GM19328 (cell line): ENCODE data around the gene FAM236B.
"Not testable (repeated sequence)": the region's sequence is repeated elsewhere in the genome, so short reads cannot be mapped to it uniquely, and the experiment has no call there.

Experiments
- ATAC-seq: cut with Tn5 transposase; IDR thresholded peaks from one replicate; pipeline ENCODE4 v1.9.1; 2021; ENCODE audit warnings: mild to moderate bottlenecking, moderate library complexity; ENCODE audit not compliant: unreplicated experiment

FAM236B gene

GRCh38 chrX:72782560-72782959 is at the start of gene FAM236B:
TSS of gene FAM236B (minus strand) at chrX:72782660. CDS start at chrX:72782560, 100 bp downstream.
- not testable (repeated sequence) for ATAC-seq

- not testable (repeated sequence) for ATAC-seq
Observed at GRCh38 chrX:72830701-72831100, 48.2 kb upstream of the FAM236B start.

- not testable (repeated sequence) for ATAC-seq
Observed at GRCh38 chrX:72808110-72808509, 25.6 kb upstream of the FAM236B start, which contains the start of gene FAM236D. TSS of gene FAM236D (minus strand) at chrX:72808210. CDS start at chrX:72808110, 100 bp downstream.

GRCh38 chrX:72790390-72790789 is 7.9 kb upstream of the FAM236B start:
- not testable (repeated sequence) for ATAC-seq

GRCh38 chrX:72788142-72788541 is 5.7 kb upstream of the FAM236B start:
- ATAC-seq = not testable (repeated sequence)

- ATAC-seq = not testable (repeated sequence)
Observed at GRCh38 chrX:72783964-72784363, 1.5 kb upstream of the FAM236B start.

- not testable (repeated sequence) for ATAC-seq
Observed at GRCh38 chrX:72783365-72783936, 991 bp upstream of the FAM236B start.

GRCh38 chrX:72778146-72778545 is 4.3 kb downstream of the FAM236B start:
- not testable (repeated sequence) for ATAC-seq

- ATAC-seq = not testable (repeated sequence)
Observed at GRCh38 chrX:72777467-72777790, 5.0 kb downstream of the FAM236B start.

- not testable (repeated sequence) for ATAC-seq
Observed at GRCh38 chrX:72776653-72777466, 5.6 kb downstream of the FAM236B start, which contains the start of gene DMRTC1B. TSS of gene DMRTC1B (plus strand) at chrX:72776890. CDS start at chrX:72845136, 68,246 bp downstream.

GRCh38 chrX:72760454-72760853 is 22.0 kb downstream of the FAM236B start:
- not testable (repeated sequence) for ATAC-seq

GRCh38 chrX:72748545-72748944 is 33.9 kb downstream of the FAM236B start:
- not testable (repeated sequence) for ATAC-seq

GRCh38 chrX:72745546-72745945 is 36.9 kb downstream of the FAM236B start:
- not testable (repeated sequence) for ATAC-seq

- ATAC-seq = no peak
Observed at GRCh38 chrX:72735561-72735960, 46.9 kb downstream of the FAM236B start.

GRCh38 chrX:72733636-72734035 is 48.8 kb downstream of the FAM236B start:
- not testable (repeated sequence) for ATAC-seq
